Measurements from ENCODE around the gene PLEKHA6.

- TF ChIP-seq, protein P1, sequence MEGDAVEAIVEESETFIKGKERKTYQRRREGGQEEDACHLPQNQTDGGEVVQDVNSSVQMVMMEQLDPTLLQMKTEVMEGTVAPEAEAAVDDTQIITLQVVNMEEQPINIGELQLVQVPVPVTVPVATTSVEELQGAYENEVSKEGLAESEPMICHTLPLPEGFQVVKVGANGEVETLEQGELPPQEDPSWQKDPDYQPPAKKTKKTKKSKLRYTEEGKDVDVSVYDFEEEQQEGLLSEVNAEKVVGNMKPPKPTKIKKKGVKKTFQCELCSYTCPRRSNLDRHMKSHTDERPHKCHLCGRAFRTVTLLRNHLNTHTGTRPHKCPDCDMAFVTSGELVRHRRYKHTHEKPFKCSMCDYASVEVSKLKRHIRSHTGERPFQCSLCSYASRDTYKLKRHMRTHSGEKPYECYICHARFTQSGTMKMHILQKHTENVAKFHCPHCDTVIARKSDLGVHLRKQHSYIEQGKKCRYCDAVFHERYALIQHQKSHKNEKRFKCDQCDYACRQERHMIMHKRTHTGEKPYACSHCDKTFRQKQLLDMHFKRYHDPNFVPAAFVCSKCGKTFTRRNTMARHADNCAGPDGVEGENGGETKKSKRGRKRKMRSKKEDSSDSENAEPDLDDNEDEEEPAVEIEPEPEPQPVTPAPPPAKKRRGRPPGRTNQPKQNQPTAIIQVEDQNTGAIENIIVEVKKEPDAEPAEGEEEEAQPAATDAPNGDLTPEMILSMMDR (IDR thresholded peaks at IDR 0.05): no peak
- no peak for TF ChIP-seq POLR2A (IDR thresholded peaks at IDR 0.05)
Observed at GRCh38 chr1:204249736-204250427, 109.8 kb downstream of the PLEKHA6 start.

Data from testis (tissue), 2 donors.